Activated T-helper 17 cell treated with anti-CD3 and anti-CD28 coated beads, Interleukin-2, amount 50 U/mL, for 72 hours (primary cell): Measurements from ENCODE around the gene EIF2AK3. TPM values are rescaled to one million over a fixed set of nuclear protein-coding genes. Genes with fewer than 3 reads are reported as not detected.
"Not testable (repeated sequence)": the region's sequence is repeated elsewhere in the genome, so short reads cannot be mapped to it uniquely, and the experiment has no call there.

Source experiments
- ATAC-seq: fragments of 150-1000 bp; cut with Tn5 transposase; replicated peaks from 2 replicates; pipeline ENCODE4 v1.10.0; 2021; ENCODE audit warnings: mild to moderate bottlenecking, moderate library complexity
- H3K27ac Mint-ChIP-seq: one replicate; pipeline ENCODE4 v1.8.0; 2022; ENCODE audit warnings: mixed read lengths
- H3K27me3 Mint-ChIP-seq: one replicate; pipeline ENCODE4 v1.8.0; 2022; ENCODE audit warnings: mixed read lengths
- H3K36me3 Mint-ChIP-seq: one replicate; pipeline ENCODE4 v1.8.0; 2022; ENCODE audit warnings: low read depth, mild to moderate bottlenecking, mixed read lengths
- H3K4me1 Mint-ChIP-seq: one replicate; pipeline ENCODE4 v1.8.0; 2022; ENCODE audit warnings: mixed read lengths
- H3K4me3 Mint-ChIP-seq: one replicate; pipeline ENCODE4 v1.8.0; 2022; ENCODE audit warnings: mild to moderate bottlenecking, mixed read lengths
- H3K9me3 Mint-ChIP-seq: one replicate; pipeline ENCODE4 v1.8.0; 2022; ENCODE audit warnings: mixed read lengths
- total RNA-seq, 2 donors: library from RNA; stranded (reverse); gene quantifications; one replicate each; pipeline ENCODE4 v1.2.3, GENCODE V29; 2022

Gene EIF2AK3
- total RNA-seq, 2 donors from 2014 or later: 17.1 to 22.0 TPM

GRCh38 chr2:88560619-88561307 lies 66.5 kb downstream of the EIF2AK3 start:
- peaks cover 91% of the 10 kb centered on the region for H3K36me3 Mint-ChIP-seq
- H3K4me3 Mint-ChIP-seq: no peak overlapping the region
- H3K27me3 Mint-ChIP-seq: no peaks in the 10 kb centered on the region
- no peaks in the 10 kb centered on the region for H3K9me3 Mint-ChIP-seq
- H3K4me1 Mint-ChIP-seq: peaks cover 6% of the 10 kb centered on the region
- peak; percentile 34 for ATAC-seq
- H3K27ac Mint-ChIP-seq: peak overlapping the region; percentile 71

- Mint-ChIP-seq H3K9me3 (no peaks in the 10 kb centered on the region), H3K27ac (no peak overlapping the region), H3K36me3 (peaks cover 70% of the 10 kb centered on the region), H3K4me1 (peaks cover 6% of the 10 kb centered on the region), H3K4me3 (no peak overlapping the region), H3K27me3 (no peaks in the 10 kb centered on the region)
- ATAC-seq: no peak
These were observed 70.0 kb downstream of the EIF2AK3 start for GRCh38 chr2:88557290-88557689.

DNA sequence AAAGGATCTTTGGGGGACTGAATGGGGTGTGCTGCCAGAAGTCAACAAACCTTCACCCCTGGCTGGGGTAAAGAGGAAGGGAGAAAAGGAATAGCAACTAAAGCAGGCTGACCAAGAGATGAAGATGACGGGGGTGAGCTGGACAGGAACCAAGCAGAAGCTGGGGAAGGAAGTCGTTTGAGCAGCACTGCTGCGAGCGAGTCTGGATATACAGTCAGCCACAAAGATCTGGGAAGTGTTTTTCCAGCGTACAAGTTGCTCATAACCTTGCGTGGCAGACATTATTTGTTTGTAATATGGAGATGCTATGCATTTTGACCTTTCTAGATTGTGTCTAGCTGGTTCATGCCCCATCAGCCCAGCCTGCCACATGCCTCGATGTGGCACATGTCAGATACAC lies 71.2 kb downstream of the EIF2AK3 start:
- no peak for ATAC-seq
- Mint-ChIP-seq H3K9me3 (no peaks in the 10 kb centered on the region), H3K4me1 (peaks cover 6% of the 10 kb centered on the region), H3K27ac (no peak overlapping the region), H3K36me3 (peaks cover 57% of the 10 kb centered on the region), H3K4me3 (no peak overlapping the region), H3K27me3 (no peaks in the 10 kb centered on the region)

- H3K27me3 Mint-ChIP-seq: peaks cover 10% of the 10 kb centered on the region
- ATAC-seq: no peak
- peaks cover 39% of the 10 kb centered on the region for H3K36me3 Mint-ChIP-seq
- H3K9me3 Mint-ChIP-seq: no peaks in the 10 kb centered on the region
- no peak overlapping the region for H3K4me3 Mint-ChIP-seq
- H3K27ac Mint-ChIP-seq: no peak overlapping the region
- H3K4me1 Mint-ChIP-seq: no peaks in the 10 kb centered on the region
These were observed 73.1 kb downstream of the EIF2AK3 start for GRCh38 chr2:88554189-88554588.

DNA sequence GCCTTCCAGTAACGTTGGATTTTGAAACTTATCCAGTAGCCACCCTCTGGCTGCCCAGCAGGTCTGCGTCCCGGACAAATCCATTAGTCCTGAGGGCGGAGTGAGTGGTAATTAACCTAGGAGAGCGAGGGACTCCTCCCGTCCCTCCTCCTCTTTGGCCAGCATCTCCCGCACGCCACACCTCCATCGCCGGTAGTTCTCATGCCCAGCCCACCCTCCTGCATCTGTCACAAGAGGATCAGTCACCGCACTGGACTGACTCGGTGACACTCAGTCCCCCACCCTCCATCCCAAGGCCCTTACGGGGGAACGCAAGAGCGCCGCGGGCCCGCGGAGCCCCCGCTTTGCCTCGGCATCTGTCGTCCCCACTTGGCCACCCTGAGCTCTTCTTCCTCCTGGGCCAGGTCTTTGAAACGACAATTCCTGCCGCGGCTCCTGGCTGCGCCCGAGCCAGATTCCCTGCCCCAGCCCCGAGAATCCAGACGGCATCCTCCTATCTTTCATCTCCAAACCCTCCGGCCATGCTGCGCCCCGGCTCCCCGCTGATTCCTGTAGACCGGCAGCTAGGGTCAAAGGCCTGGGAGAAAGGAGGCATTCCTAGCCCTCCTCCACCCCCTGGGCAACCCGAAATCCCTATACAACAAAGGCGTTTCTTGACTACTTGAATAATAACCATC lies 77.5 kb downstream of the EIF2AK3 start:
- no peak for ATAC-seq
- H3K36me3 Mint-ChIP-seq: no peaks in the 10 kb centered on the region
- H3K4me1 Mint-ChIP-seq: no peaks in the 10 kb centered on the region
- no peak overlapping the region for H3K4me3 Mint-ChIP-seq
- H3K27ac Mint-ChIP-seq: no peak overlapping the region
- H3K9me3 Mint-ChIP-seq: no peaks in the 10 kb centered on the region
- peaks cover 10% of the 10 kb centered on the region for H3K27me3 Mint-ChIP-seq

DNA sequence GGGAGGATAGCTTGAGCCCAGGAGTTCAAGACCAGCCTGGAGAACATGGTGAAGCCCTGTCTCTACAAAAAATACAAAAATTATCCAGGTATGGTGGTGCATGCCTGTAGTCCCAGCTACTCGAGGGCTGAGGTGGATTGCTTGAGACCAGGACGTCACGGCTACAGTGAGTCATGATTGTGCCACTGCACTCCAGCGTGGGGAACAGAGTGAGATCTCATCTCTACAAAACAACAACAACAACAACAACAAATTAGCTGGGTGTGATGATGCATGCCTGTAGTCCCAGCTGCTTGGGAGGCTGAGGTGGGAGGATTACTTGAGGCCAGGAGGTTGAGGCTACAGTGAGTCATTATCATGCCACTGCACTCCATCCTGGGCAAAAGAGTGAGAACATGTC lies 81.0 kb downstream of the EIF2AK3 start:
- not testable (repeated sequence) for H3K36me3 Mint-ChIP-seq, H3K4me1 Mint-ChIP-seq, H3K4me3 Mint-ChIP-seq, H3K9me3 Mint-ChIP-seq, H3K27ac Mint-ChIP-seq, ATAC-seq
- peaks cover 17% of the 10 kb centered on the region for H3K27me3 Mint-ChIP-seq

DNA sequence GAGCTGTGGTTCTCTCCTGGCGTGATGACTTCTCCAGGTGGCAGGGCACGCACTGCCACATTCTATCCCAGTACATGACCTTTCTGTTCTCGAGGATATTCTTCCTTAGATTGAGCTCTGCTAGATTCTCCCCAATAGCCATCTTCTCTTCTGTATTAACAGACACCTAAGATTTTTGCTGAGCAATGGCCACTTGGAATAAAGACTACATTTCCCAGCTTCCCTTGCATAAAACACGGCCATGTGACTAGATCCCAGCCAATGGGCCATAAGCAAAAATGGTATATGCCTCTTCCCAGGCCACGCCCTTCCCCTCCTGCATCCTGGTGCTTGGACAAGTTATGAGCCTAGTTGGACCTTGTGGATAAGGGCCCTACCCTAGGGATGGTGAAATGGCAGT lies 82.1 kb downstream of the EIF2AK3 start:
- H3K27ac Mint-ChIP-seq: no peak overlapping the region
- H3K4me3 Mint-ChIP-seq: no peak overlapping the region
- peaks cover 4% of the 10 kb centered on the region for H3K9me3 Mint-ChIP-seq
- no peaks in the 10 kb centered on the region for H3K4me1 Mint-ChIP-seq
- no peaks in the 10 kb centered on the region for H3K36me3 Mint-ChIP-seq
- H3K27me3 Mint-ChIP-seq: peaks cover 18% of the 10 kb centered on the region
- peak; percentile 44 for ATAC-seq

GRCh38 chr2:88543541-88544057 lies 83.7 kb downstream of the EIF2AK3 start:
- no peak overlapping the region for H3K4me3 Mint-ChIP-seq
- no peaks in the 10 kb centered on the region for H3K36me3 Mint-ChIP-seq
- H3K27ac Mint-ChIP-seq: no peak overlapping the region

DNA sequence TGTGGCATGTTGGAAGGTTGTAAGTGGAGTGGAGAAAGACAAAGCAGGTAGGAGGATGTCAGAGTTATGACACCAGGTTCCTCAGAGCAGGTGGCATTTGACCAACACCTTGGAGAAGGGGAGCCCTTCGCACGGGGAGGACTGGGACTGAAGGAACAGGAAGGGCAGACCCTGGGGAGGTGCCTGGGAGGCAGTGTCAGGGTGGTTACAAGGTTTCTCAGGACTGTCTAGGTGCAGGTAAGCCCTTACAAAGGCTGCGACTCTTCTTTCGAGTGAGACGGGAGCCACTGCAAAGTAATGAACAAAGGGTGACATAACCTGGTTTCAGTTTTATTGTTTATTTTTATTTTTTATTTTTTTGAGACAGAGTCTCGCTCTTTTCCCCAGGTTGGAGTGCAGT lies 84.6 kb downstream of the EIF2AK3 start:
- Mint-ChIP-seq H3K4me3 (no peak overlapping the region), H3K4me1 (no peaks in the 10 kb centered on the region), H3K9me3 (peaks cover 4% of the 10 kb centered on the region), H3K27ac (no peak overlapping the region), H3K36me3 (no peaks in the 10 kb centered on the region), H3K27me3 (peaks cover 18% of the 10 kb centered on the region)
- no peak for ATAC-seq

More at GRCh38 chr2:88543541-88544057, 83.7 kb downstream of the EIF2AK3 start:
- peaks cover 10% of the 10 kb centered on the region for H3K27me3 Mint-ChIP-seq
- ATAC-seq: no peak
- H3K4me1 Mint-ChIP-seq: no peaks in the 10 kb centered on the region
- peaks cover 4% of the 10 kb centered on the region for H3K9me3 Mint-ChIP-seq

DNA sequence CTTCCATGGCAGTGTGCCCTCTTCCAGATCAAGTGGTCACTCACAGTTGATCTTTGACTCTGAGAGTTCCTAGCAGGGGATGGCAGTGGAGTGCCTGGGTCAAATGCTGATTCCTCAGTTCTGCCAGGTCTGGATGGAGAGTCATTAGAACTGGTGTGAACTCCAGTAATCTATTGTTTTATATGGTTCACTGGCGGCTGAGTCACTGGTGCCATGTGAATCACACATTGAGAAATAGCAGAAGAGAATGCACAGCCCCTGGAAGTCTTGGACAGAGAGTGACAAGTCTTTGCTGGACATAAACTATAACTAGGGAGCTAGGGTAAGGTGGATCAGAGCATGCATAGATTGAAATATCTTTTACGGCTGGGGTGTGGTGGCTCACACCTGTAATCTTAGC lies 86.9 kb downstream of the EIF2AK3 start:
- H3K27me3 Mint-ChIP-seq: peaks cover 23% of the 10 kb centered on the region
- H3K4me1 Mint-ChIP-seq: no peaks in the 10 kb centered on the region
- H3K27ac Mint-ChIP-seq: no peak overlapping the region
- H3K36me3 Mint-ChIP-seq: no peaks in the 10 kb centered on the region
- H3K4me3 Mint-ChIP-seq: no peak overlapping the region
- H3K9me3 Mint-ChIP-seq: peaks cover 4% of the 10 kb centered on the region
- no peak for ATAC-seq

GRCh38 chr2:88538362-88538917 lies 88.8 kb downstream of the EIF2AK3 start:
- no peaks in the 10 kb centered on the region for H3K4me1 Mint-ChIP-seq
- H3K9me3 Mint-ChIP-seq: peaks cover 4% of the 10 kb centered on the region
- H3K4me3 Mint-ChIP-seq: no peak overlapping the region
- H3K27ac Mint-ChIP-seq: no peak overlapping the region
- H3K27me3 Mint-ChIP-seq: peaks cover 20% of the 10 kb centered on the region
- no peaks in the 10 kb centered on the region for H3K36me3 Mint-ChIP-seq
- ATAC-seq: no peak

DNA sequence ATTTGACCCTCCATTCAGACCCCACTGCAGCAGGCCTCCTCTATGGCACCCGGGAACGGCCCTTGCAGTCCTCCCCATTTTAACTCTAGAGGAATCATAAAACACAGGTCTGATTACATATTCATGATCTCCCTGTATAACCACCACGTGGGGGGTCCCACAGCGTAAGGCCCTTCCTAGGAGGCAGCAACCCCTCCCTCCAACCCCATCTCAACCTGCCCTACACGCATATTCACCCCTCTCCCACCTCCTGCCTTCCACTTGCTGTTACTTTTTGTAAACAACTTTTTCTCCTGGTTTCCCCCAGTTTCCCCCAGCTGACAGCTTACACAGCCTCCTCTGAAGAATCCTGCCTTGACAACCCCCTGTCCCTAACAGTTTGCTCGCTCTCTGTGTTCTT lies 89.6 kb downstream of the EIF2AK3 start:
- Mint-ChIP-seq H3K4me1 (no peaks in the 10 kb centered on the region), H3K4me3 (no peak overlapping the region), H3K36me3 (no peaks in the 10 kb centered on the region), H3K9me3 (peaks cover 4% of the 10 kb centered on the region), H3K27me3 (peaks cover 16% of the 10 kb centered on the region), H3K27ac (no peak overlapping the region)
- no peak for ATAC-seq

- no peak overlapping the region for H3K4me3 Mint-ChIP-seq
- H3K36me3 Mint-ChIP-seq: no peaks in the 10 kb centered on the region
- H3K9me3 Mint-ChIP-seq: no peaks in the 10 kb centered on the region
- peaks cover 3% of the 10 kb centered on the region for H3K27me3 Mint-ChIP-seq
- no peak overlapping the region for H3K27ac Mint-ChIP-seq
- no peaks in the 10 kb centered on the region for H3K4me1 Mint-ChIP-seq
- ATAC-seq: no peak
These were observed 97.2 kb downstream of the EIF2AK3 start for GRCh38 chr2:88530081-88530480.

DNA sequence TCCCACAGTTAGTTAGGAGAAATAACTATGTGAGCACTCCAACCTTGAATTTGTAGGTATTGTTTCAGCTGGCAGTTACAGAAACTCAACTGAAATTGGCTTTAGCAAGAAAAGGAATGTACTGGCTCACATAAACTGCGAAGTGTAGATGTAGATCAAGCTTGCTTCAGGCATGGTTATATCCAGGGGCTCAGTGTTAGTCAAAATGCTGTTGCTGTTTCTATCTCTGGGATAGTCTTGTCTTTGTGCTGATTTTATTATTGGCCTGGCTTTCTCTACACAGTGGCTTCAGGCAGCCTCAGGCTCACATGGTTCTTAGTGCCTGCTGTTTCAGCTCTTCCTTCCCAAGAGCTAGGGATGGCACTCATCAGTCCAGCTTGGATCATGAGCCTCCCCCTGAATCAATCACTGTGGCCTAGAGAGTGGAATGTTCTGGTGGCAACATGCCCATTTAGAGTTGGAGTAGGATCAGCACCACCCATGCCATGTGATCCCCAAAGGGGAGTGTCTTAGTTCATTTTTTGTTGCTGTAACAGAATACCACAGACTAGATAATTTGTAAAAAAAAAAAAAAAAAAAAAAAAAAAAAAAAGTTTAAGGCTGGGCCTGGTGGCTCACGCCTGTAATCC lies 105.7 kb downstream of the EIF2AK3 start:
- Mint-ChIP-seq H3K4me1 (no peaks in the 10 kb centered on the region), H3K36me3 (no peaks in the 10 kb centered on the region), H3K4me3 (no peak overlapping the region), H3K27me3 (peaks cover 12% of the 10 kb centered on the region), H3K27ac (no peak overlapping the region), H3K9me3 (no peaks in the 10 kb centered on the region)
- no peak for ATAC-seq
